Stimulated activated CD4-positive, alpha-beta T cell treated with anti-CD3 and anti-CD28 coated beads, Interleukin-4, amount 100 ng/mL, for 4 hours (primary cell): Measurements from ENCODE around the gene SHISA8.

Experiments
- DNase-seq, 2 experiments: peaks; one replicate each; pipeline ENCODE4 v3.0.0-alpha.2; 2020

The SHISA8 gene

DNA sequence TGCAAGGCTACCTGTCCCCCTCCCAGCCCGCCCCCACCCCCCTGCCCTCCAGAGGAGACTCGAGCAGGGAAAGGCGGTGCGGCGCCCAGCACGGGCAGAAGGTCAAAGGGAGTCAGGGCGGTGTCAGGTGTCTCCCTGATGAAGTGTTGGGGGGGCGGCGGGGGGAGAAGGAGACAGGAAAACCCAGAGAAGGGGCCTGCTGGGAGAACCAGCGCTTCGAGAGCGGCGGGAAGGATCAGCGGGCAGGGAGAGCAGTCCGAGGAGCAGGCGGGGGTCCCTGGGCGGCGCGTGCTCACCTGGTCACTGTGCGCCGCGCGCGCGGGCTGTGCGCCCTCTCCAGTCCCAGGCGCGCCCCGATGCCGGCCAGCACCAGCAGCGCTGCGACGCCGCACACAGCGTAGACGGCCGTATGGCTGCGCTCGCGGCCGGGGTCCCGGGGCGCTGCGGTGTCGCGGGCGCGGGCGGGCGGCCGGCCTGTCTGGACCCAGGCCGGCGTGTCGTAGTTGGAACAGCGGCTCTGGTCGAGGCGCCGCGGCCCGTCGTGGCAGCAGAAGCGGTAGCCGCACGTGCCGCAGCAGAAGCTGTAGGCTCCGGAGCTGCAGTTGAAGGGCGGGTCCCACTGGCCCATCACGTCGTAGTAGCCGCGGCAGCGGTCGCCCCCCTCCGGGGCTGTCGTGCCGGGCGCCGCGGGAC is 886 bp downstream of the SHISA8 start:
- no peak for DNase-seq

DNA sequence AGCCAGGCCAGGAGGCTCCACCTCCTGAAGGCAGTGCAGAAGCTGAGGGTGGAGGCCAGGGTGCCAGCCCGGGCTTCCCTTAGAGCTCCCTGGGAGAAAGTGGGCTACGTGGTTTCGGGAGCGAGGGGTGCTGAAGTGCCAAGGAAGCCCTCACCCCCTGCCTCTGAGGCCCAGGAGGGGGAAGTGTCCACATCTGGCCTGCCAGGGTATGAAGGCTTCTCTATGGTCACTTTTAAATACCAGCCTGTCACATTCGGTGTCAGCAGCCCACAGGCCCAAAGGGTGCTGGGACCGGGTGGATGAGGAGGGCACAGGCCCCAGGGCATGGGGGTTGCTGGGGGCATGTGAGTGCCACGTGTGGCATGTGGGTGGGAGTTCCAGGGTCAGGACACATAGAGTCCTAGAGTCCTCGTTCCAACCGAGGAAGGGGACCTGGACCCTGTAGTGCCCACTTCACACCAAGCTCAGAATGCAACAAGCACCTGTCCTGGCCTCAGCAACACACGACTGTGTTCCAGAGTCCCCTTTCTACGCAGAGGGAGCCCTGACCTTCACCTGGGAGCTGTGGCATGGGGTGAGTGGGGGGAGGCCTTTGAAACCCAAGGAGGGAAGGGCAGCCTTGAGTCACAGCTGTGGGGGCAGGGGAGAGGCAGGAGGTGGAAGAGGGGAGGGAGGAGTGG is 1.7 kb downstream of the SHISA8 start:
- DNase-seq, result no peak

DNA sequence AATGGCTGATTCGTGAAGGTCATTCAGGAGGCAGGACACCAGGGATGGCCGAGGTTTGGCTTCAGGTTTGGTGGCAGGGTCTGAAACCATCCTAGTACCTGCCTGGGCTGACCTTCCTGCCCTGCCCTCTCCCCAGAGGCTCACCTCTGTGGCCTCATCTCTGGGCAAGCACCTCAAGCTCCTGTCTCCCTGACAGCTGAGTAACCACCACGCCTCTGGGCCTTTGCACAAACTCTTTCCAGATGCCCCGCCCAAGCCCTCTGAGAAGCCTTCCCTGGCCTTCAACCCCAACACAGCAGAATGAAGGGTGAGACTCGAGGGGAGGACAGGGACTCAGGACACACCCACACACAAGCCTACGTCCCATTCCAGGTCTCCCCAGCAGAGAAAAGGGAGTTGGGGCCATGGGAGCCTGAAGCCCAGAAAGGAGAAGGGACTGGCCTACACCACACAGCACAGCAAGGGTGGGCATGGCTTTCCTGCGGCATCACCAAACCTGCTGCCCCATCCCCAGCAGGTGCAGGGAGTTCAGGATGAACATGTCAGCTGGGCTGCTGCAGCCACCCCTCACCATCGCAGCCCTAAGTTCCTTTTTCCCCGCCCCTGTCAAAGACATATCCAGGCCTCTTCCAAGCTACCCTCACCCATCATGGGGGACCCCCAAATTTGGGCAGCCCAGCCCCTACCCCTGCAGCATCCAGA is 2.4 kb downstream of the SHISA8 start:
- DNase-seq, result no peak

DNA sequence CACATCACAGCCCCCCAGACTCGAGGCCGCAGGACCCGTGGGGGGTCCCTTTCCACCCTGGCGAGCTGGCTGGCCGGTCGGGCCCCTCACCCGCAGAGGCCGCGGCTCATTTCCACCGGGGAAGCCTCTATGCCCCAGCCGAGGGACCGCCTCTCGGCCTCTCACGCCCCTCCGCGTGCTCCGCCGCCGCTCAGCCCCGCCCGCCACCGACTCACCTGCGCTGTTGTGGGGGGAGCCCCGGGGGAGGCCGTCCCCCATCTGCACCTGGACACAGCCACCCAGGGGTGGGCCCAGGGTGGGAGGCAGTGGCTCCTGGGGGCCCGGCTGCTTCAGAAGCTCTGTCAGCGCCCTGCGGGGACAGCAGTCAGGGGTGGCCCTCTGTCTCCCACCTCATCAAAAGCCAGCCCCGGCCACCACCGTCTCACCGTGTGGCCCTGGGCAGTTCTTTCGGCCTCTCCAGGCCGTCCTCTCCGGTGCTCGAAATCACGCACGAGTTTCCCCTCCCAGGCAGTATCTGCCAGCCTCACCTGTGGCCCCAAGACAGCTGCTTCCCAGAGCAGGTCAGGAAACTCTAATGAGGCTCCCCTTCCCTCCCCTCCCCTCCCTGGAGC is 3.8 kb downstream of the SHISA8 start:
- peak in 1 of 2 experiments; percentile 30 for DNase-seq

DNA sequence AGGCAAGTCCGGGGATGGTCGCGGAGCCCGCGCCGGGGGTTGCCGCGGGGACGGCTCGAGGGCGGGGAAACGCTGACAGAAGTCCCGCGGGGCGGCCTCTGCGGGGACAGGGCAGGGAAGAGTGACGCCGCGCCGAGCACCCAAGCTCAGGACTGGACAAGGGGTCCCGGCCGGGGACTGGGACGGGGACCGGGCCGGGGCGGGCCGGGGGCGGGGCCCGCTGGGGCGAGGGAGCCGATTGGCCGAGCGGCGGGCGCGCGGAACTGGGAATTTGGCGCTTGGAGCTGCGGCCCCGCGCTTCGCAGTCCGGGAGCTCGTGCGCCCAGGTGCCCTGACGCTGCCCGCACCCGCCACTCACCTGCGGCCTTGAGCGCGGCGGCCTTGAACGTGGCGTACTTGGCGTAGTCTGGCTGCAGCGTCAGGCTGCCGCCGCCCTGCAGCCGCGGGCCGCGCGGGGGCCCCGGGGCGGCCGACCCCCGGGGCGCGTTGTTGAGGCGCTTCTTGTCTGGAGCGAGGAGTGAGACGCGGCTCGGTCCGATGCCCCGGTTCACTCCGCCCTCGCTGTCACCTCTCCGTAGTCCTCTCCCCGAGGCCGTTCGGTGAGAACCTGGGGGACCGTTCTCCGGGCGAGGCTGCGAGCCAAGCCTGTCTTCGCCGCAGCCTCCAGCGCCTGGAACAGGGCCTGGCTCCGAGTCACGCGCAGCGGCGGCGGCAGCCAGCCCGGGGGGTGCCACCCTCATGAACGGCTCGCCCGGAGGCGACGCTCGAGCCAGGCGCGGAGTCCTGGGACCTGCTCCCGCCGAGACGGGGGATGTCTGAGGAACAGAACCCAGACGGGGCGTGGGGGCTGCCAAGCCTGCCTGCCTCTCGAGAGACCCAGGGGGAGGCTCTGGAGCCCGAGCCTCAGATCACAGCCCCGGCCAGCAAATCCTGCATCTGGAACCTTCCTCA is 4.5 kb downstream of the SHISA8 start:
- no peak for DNase-seq

DNA sequence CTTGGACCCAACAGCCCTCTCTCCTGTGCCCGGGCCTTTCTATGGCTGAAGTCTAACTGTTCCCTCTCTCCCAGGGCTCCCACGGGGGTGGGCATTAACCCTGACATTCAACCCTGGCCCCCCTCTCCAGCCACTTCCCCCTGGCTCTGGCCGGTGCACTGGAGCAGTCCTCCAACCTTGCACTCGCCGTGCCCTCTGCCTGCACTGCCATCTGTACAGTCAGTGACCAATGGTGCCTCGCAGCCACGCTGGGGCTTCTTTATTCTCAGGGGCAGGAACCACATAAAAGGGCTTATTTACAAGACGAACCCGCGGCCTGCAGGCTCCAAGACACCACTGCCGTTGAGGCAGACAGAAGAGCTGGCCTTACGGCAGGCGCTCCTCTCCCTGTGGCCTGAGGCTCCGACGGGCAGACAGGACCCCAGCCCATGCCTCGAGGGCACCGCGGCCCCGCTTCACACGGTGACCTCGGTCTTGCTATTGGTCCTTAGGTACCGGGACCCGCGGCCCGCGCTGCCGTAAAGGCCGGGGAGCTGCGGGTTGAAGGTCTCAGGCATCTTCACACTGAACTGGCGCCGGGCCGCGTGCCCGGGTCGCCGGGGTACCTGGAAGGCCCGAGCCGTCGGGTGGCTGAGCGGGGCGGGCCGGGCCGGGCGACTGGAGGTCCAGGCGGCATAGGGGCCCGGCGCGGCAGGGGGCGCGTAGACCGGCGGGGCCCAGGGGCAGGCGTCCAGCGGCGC is 5.4 kb downstream of the SHISA8 start:
- no peak for DNase-seq

DNA sequence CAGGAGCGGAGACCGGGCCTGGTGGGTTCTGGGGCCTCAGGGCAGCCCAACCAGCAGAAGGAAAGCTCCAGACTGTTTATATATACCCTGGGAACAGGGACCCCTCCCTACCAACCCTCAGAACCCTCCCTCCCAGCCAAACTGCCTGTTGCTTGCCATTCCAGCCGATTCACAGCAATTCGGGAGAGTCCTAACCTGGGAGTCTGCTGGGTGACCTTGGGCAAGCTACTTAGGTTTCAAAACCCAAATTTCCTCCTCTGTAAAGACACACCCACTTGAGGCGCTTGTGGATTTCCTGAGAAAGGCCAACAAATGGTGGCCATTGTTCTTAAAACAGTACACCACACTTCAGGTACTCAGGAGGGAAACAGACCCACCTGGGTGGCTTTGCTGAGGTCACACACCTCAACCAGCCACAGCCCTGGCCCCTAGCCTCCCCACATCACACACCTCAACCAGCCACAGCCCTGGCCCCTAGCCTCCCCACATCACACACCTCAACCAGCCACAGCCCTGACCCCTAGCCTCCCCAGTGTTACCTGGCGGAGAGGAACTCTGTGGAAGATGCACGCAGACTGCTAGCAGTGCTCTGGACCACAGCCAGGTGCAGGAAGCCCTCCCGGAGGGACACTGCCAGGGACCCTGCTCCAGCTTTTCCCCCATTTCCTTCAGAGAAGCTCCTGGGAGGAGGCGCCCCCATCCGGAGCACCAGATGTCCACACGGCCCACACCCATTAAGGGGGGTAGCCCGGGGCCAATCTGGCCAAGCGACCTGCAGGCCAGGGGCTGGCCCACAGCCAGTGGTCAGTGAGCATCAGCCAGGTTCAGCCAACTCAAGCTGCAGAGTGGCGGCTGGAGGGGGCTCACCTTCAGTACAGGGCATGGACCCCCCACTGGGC is 6.2 kb downstream of the SHISA8 start:
- DNase-seq, result no peak

DNA sequence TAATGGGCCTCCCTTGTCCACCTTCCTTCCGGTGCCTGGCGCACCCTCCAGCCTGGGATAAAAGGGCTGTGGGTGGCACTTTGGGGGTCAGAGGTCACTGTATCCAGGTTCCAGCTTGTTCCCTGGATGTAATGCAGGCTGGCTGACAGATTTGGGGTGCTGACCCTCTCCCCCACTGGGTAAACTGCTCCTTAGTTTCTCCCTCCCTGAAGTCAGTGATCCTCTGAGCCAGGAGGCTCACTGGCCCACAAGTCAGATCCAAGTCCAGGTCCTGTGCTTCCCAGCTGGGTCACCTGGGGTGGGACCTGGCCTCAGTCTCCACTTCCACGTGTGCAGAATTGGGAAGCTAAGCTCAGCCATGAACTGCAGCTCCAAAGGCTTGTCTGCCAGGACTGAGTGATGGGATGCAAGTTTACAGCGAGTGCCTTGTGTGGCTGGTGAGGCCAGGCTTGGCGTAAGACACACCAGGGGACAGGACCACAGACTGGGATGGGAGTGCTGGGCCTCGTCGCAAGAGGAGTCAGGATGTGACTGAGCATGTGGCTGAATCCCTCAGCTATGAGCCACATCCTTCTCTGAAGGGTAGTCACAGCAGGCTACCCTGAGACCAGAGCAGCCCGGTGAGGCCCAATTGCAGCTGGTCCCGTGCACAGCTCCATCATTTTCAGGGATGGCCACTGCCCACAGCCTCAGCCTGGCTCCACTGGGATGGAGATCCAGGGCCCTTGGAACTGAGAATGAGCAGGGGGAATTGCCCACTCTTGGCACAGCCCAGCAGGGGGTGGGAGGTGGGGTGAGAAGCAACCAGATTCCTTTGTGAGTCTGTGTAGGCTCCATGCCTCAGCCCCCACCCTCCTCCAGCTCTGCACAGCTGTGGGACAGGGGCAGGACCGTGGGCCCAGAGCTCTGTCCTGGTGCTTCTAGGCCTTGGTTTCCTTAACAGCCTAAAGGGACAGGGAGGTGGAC is 7.2 kb downstream of the SHISA8 start:
- DNase-seq, result no peak

DNA sequence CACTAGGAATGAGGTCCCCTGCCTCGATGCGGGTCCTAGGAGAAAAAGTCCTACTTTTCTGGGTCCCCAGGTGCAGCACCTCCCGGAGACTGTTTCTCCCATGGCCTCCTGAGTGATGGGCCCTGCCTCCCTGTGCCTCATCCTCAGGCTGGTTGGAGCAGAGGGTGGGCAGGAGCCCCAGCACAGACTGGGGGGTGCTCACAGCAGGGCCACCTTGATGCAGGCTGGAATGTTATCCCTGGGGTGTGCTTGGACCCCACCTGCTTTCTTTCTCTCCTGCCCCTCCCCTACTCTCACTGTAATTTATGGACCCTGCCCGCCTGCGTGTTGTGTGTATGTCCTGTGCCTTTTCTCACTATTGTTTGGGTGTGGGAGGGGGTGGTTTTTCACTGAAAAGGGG is 8.1 kb downstream of the SHISA8 start:
- DNase-seq, result no peak

DNA sequence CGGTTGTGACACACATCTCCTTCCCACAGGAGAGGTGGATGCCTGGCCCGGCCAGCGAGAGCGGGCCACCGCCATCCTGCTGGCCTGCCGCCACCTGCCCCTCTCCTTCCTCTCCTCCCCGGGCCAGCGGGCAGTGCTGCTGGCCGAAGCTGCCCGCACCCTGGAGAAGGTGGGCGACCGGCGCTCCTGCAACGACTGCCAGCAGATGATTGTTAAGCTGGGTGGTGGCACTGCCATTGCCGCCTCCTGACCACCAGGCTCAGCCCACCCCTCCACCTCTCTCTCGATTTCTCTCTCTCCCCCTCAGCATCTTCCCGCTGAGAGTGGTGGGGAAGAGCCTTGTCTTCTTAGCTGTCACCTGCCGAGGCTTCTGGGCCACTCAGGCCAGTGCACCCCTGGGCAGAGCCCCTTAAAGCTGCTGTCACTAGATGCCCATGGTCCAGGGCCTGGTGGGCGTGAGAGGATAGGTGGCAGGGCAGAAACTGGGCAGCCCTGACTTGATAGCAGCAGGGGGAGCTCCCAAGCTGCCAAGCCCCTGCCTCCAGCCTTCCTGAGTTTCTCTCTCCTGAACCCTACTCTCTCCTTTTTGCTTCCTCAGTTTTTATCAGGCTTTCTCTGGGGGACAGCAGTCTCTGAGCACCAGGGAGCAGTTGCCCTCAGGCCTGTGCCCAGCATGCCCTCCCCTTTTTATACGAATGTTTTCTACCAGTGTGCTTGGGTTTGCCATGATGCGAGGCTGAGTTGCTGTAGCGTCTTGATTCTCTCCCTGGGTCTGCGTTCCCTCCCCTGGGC is 9.3 kb downstream of the SHISA8 start:
- DNase-seq, result no peak

DNA sequence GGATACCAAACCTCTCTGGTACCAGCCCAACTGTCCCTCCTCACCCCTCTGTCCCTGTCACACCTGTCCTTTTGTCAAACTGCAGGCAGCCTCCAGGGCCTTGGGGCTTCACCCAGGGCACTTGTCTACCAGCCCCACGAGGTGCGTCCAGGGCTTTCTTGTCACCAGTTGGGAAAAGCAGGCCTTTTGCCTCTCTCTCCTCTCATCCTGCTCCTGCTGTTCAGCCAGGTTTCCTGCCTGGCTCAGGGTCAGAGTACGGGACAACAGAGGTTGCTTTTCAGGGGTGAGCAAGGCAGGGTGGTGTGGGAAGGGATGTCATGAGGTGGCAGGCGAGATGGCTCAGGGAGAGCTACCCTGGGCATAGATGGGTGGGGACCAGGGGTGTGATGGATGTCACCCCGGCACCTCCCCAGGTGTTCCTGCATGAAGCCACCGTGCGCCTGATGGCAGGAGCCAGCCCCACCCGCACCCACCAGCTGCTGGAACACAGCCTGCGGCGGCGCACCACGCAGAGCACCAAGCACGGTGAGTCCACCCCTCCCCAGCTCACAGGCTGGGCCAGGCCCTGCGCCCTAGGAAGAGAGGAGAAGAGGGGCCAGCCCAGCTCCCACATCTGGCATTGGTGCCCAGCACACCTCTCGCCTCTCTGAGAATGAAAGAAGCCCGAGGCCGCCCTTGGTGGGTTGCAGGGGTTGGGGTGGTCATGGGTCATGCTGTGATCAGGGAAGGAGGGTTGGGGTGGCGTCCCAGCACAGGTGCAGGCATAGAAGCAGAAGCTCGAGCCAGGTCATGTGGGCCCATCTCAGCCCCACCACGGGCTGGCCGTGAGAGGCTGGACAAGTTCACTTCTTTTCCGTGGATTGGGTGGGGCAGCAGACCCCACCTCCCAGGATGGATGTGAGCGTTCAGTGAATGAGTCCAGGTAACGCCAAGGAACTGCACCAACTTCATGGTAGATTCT is 10.1 kb downstream of the SHISA8 start:
- no peak for DNase-seq

DNA sequence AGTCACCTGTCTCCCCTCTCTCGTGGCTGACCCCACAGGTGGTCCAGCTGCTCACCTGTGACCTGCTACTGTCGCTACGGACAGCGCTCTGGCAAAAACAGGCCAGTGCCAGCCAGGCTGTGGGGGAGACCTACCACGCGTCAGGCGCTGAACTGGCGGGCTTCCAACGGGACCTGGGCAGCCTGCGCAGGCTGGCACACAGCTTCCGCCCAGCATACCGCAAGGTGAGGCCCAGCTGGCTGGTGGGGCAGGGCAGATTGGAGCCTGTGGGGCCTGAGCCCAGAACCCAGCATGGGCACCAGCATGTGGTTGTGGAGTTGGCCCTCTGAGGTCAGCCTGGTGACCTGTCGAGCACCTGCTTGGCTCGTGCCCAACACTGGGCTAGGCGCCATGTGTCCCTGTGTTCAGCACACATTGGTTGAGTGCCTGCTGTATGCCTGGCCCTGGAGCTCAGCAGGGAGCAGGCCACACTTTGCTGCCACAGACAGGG is 11.9 kb downstream of the SHISA8 start:
- DNase-seq, result no peak

DNA sequence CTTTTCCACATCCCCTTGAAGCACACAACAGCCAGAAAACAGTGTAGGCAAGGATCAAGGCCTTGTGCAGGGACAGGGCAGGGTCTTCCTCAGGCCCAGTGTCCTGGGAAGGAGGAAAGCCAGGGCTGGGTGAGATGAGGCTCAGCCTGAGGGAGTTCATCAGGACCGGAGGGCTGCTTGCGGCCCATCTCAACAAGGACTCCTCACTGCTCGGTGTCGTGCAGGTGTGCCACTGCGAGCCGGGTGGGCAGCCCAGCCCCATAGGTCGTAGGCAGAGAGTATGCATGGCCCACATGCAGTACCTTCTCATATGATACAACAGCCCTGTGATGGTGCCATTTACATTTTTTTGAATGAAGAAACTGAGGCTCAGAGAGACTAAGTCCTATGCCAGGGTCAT is 12.9 kb downstream of the SHISA8 start:
- DNase-seq, result no peak

DNA sequence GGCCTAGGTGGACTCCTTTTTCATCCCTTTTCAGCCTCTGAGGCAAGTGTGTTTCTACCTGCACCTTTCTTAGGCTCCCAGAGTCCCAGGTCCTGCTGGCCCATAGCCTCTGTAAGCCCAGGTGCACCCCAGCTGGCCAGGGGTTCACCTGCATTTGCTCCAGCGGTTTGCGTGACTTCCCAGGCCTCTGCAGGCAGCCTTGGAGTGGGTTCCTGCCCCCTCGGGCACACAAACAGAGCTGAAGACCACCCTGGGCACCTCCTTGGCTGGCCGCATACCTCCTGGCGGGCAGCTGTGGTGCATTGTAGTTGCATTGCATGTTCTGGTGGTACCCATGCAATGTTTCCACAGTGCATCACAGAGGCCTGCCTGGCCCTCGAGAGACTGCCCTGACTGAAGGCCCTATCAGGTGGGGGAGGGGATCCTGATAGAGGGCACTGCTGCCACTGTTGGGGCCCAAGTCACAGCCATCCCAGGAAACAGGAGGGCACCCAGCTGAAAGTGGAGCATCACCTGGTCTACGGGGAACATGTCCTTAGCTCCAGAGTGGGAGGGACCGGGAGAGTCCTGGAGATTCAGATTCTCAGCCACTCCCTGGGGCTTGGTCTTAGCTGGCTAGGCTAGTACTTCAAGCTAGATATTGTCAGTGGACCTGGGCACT is 14.1 kb downstream of the SHISA8 start:
- no peak for DNase-seq

DNA sequence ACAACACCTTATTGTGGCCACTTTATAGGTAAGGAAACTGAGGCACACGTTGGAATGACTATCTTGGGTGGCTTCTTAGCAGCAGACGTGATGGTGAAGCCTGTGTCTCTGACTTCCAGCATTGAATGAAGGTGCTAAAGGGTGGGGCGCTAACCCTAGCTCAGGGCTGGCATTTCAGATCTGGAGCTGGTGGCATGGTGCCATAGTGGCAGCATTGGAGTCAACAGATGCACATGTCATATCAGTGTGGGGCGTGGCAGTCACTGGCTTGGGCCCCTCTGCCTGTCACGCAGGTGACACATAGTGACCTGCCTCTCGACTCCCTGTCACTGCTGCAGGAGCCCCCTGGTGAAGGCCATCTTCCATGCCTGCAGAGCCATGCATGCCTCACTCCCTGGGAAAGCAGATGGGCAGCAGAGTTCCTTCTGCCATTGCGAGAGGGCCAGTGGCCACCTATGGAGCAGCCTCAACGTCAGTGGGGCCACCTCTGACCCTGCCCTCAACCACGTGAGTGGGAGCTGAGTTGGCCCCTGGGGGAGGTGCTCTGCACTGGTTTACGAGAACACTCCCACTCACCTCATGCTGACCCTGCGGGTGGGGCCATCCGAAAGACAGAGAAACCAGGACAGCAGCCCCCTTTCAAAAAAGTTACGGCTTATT is 14.8 kb downstream of the SHISA8 start:
- no peak for DNase-seq

DNA sequence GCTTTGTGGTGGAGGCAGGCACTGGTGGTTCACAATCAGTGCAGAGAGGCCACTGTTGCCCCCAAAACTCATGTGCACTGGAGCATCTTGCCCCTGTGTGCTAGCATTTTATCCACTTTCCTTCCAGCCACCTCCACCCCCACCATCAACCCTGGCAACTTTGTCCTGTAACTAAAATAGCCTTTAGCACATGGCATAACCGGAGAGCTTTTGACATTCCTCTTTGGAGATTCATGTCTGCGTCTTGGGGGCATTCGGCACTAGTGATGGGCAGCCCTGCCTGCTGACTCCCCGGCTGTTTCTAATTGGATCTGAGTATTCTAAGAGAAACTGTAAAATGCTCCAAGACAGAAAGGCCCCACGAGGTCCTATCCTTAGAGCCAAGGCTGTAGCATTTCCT is 15.8 kb downstream of the SHISA8 start:
- no peak for DNase-seq
